ENCODE results near the gene CST1. TPM values are rescaled to one million over a fixed set of nuclear protein-coding genes. Genes with fewer than 3 reads are reported as not detected.

The CST1 gene
- total RNA-seq, 1 experiment from 2014 or later: 1.7 TPM

DNA sequence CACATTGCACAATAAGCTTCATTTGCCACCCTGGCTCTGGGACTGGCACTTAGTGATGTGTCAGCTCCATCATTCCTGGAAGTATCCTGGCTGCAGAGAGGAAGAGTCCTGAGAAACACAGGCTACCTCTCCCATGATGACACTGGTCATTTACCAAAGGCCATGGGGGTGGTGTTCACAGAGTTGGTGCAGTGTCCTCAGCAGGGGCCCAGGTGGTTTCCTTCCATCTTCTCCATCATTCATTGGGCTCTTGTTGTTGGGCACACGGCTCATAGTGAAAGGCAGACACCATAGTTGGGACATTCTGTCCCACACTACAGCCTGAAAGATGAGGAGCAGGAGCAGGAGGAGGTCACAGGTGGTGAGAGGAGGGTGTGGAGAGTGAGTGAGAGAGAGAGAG lies 15.8 kb upstream of the CST1 start:
- Histone ChIP-seq H3K14ac (ENCODE audit: insufficient read depth, low read length) (no peak overlapping the region), H3K9ac (ENCODE audit: extremely low read depth, insufficient read length, low read length) (no peak overlapping the region), H3K9me3 (ENCODE audit: control insufficient read depth, low read depth, low read length) (no peaks in the 10 kb centered on the region), H4K20me1 (ENCODE audit: control insufficient read depth, insufficient read depth, insufficient read length) (no peaks in the 10 kb centered on the region), H2BK120ac (ENCODE audit: low read depth, low read length, poor library complexity, severe bottlenecking) (no peak overlapping the region), H3K23ac (ENCODE audit: insufficient read length, low read depth, low read length) (no peak overlapping the region), H2AK5ac (ENCODE audit: insufficient read length, low read length) (no peak overlapping the region), H3K4ac (ENCODE audit: low read depth, low read length) (no peak overlapping the region), H3T11ph (ENCODE audit: low read length) (no peak overlapping the region), H3K56ac (ENCODE audit: insufficient read length, low read depth, low read length) (no peak overlapping the region), H2BK15ac (ENCODE audit: low read depth, low read length) (no peak overlapping the region), H3K27me3 (ENCODE audit: insufficient read depth, low read length) (peaks cover 3% of the 10 kb centered on the region), H3K79me1 (ENCODE audit: insufficient read depth, low read depth, low read length, poor library complexity, severe bottlenecking) (no peaks in the 10 kb centered on the region), H3K4me2 (ENCODE audit: insufficient read depth, insufficient read length, low read length) (no peak overlapping the region), H2BK20ac (ENCODE audit: low read depth, low read length, poor library complexity, severe bottlenecking) (no peak overlapping the region), H3K27ac (ENCODE audit: insufficient read length, low read depth, low read length) (no peak overlapping the region), H4K91ac (ENCODE audit: insufficient read length, low read depth, low read length) (no peak overlapping the region), H2BK12ac (ENCODE audit: insufficient read length, low read depth, low read length) (no peak overlapping the region), H3K79me2 (ENCODE audit: insufficient read depth, low read length) (no peaks in the 10 kb centered on the region), H3K23me2 (ENCODE audit: insufficient read length, low read depth, low read length, poor library complexity, severe bottlenecking) (no peaks in the 10 kb centered on the region), H3K18ac (ENCODE audit: insufficient read length, low read depth, low read length) (no peak overlapping the region), H2AFZ (ENCODE audit: low read length) (no peak overlapping the region), H3K4me1 (ENCODE audit: insufficient read depth, low read length) (peaks cover 3% of the 10 kb centered on the region; the same call in 1 of the 2 replicates), H2BK5ac (ENCODE audit: insufficient read length, low read length) (no peak overlapping the region), H4K8ac (replicated peaks; ENCODE audit: insufficient read length, low read depth, low read length) (no peak overlapping the region), H4K5ac (ENCODE audit: insufficient read length, low read depth, low read length) (no peak overlapping the region)
- Mint-ChIP-seq H3K4me1 (peaks cover 15 to 28% of the 10 kb centered on the region in 2 experiments), H3K27ac (no peak overlapping the region), H3K27me3 (ENCODE audit: low read depth) (peaks cover 75% of the 10 kb centered on the region), H3K4me3 (no peak overlapping the region), H3K9me3 (no peaks in the 10 kb centered on the region), H3K36me3 (ENCODE audit: insufficient read depth in 1 of 3, low read depth in 3 of 3) (no peaks in the 10 kb centered on the region; a peak in 1 of 7 replicates)
- WGBS (ENCODE audit: extremely low coverage, insufficient read length, low lambda C conversion rate): no CpG with 5 or more reads among the region's 1 CpG
- DNase-seq: no peak
- TF ChIP-seq, protein P1, sequence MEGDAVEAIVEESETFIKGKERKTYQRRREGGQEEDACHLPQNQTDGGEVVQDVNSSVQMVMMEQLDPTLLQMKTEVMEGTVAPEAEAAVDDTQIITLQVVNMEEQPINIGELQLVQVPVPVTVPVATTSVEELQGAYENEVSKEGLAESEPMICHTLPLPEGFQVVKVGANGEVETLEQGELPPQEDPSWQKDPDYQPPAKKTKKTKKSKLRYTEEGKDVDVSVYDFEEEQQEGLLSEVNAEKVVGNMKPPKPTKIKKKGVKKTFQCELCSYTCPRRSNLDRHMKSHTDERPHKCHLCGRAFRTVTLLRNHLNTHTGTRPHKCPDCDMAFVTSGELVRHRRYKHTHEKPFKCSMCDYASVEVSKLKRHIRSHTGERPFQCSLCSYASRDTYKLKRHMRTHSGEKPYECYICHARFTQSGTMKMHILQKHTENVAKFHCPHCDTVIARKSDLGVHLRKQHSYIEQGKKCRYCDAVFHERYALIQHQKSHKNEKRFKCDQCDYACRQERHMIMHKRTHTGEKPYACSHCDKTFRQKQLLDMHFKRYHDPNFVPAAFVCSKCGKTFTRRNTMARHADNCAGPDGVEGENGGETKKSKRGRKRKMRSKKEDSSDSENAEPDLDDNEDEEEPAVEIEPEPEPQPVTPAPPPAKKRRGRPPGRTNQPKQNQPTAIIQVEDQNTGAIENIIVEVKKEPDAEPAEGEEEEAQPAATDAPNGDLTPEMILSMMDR (conservative IDR thresholded peaks at IDR 0.05): no peak
